Superior temporal gyrus (tissue), 1 donor: ENCODE measurements around the gene DCST1.

Experiments used
- DNase-seq: peaks from one replicate; pipeline ENCODE4 v3.0.0-alpha.2; 2016; ENCODE audit errors: extremely low spot score

DCST1 gene

GRCh38 chr1:155052439-155053395, 19.1 kb downstream of the DCST1 start:
- no peak for DNase-seq

- no peak for DNase-seq
Observed at GRCh38 chr1:155053531-155054105, 20.0 kb downstream of the DCST1 start.

GRCh38 chr1:155057104-155057503, 23.5 kb downstream of the DCST1 start:
- no peak for DNase-seq

GRCh38 chr1:155057788-155058211, 24.2 kb downstream of the DCST1 start:
- no peak for DNase-seq

- no peak for DNase-seq
Observed at GRCh38 chr1:155060736-155061135, 27.1 kb downstream of the DCST1 start.

- peak; percentile 86 for DNase-seq
Observed at GRCh38 chr1:155061381-155062150, 27.9 kb downstream of the DCST1 start.

- no peak for DNase-seq
Observed at GRCh38 chr1:155062151-155062686, 28.6 kb downstream of the DCST1 start.

- no peak for DNase-seq
Observed at GRCh38 chr1:155062702-155063411, 29.2 kb downstream of the DCST1 start.

GRCh38 chr1:155063550-155064110, 30.0 kb downstream of the DCST1 start, which contains the start of gene EFNA4:
Gene EFNA4, plus strand, starts transcription at chr1:155063740. Its CDS starts 84 bp downstream, at chr1:155063824.
- peak; percentile 43 for DNase-seq

GRCh38 chr1:155064111-155064831, 30.6 kb downstream of the DCST1 start:
- no peak for DNase-seq

GRCh38 chr1:155064832-155065429, 31.3 kb downstream of the DCST1 start:
- no peak for DNase-seq

GRCh38 chr1:155066777-155067176, 33.2 kb downstream of the DCST1 start:
- DNase-seq: no peak

- no peak for DNase-seq
Observed at GRCh38 chr1:155068599-155068998, 35.0 kb downstream of the DCST1 start.

GRCh38 chr1:155069551-155070157, 36.0 kb downstream of the DCST1 start:
- DNase-seq: no peak

GRCh38 chr1:155070158-155070621, 36.6 kb downstream of the DCST1 start:
- DNase-seq: no peak

GRCh38 chr1:155070721-155071569, 37.3 kb downstream of the DCST1 start:
- peak; percentile 67 for DNase-seq

GRCh38 chr1:155071701-155072100, 38.1 kb downstream of the DCST1 start:
- no peak for DNase-seq
